Osteoblast (primary cell): ENCODE measurements around the gene TNK1. TPM values are rescaled to one million over a fixed set of nuclear protein-coding genes. Genes with fewer than 3 reads are reported as not detected.

ENCODE experiments used
- DNase-seq: peaks from one replicate; pipeline ENCODE4 v3.0.0; 2011; ENCODE audit warnings: low spot score, mixed read lengths; ENCODE audit not compliant: insufficient read length; ENCODE audit errors: missing footprints
- H2AFZ ChIP-seq: 2 replicates; pipeline ENCODE4 v1.6.0; 2011; ENCODE audit warnings: mild to moderate bottlenecking, low read length
- H3K27ac ChIP-seq: 2 replicates; pipeline ENCODE4 v1.5.1; 2011; ENCODE audit warnings: mild to moderate bottlenecking, low read depth, low read length, moderate library complexity
- H3K27me3 ChIP-seq: 2 replicates; pipeline ENCODE4 v1.6.0; 2012; ENCODE audit warnings: mild to moderate bottlenecking, control low read depth, inconsistent platforms, low read length, moderate library complexity; ENCODE audit not compliant: insufficient read depth
- H3K36me3 ChIP-seq: 2 replicates; pipeline ENCODE4 v1.5.1; 2011; ENCODE audit warnings: mild to moderate bottlenecking, low read length, control low read depth, moderate library complexity; ENCODE audit not compliant: insufficient read depth
- H3K4me1 ChIP-seq: 2 replicates; pipeline ENCODE4 v1.5.1; 2011; ENCODE audit warnings: mild to moderate bottlenecking, low read length, control low read depth, moderate library complexity; ENCODE audit not compliant: insufficient read depth
- H3K4me2 ChIP-seq: 2 replicates; pipeline ENCODE4 v1.6.0; 2011; ENCODE audit warnings: mild to moderate bottlenecking, low read length; ENCODE audit not compliant: insufficient read depth
- H3K4me3 ChIP-seq: fragments of 200-600 bp; sonication (generic); 3 replicates; pipeline ENCODE4 v1.5.1; 2012; ENCODE audit warnings: mild to moderate bottlenecking, low read length, inconsistent platforms; ENCODE audit not compliant: insufficient read depth
- H3K79me2 ChIP-seq: 2 replicates; pipeline ENCODE4 v1.6.0; 2012; ENCODE audit warnings: mild to moderate bottlenecking, low read length, control low read depth, inconsistent platforms; ENCODE audit not compliant: insufficient read depth
- H3K9me3 ChIP-seq: 2 replicates; pipeline ENCODE4 v1.5.1; 2011; ENCODE audit warnings: low read depth, low read length, control low read depth
- H4K20me1 ChIP-seq: 2 replicates; pipeline ENCODE4 v1.6.0; 2012; ENCODE audit warnings: mild to moderate bottlenecking, low read length, control low read depth; ENCODE audit not compliant: insufficient read depth
- CTCF ChIP-seq: IDR thresholded peaks from 2 replicates; pipeline ENCODE4 v1.5.1; 2011; ENCODE audit warnings: mild to moderate bottlenecking, low read depth, low read length, moderate library complexity; ENCODE audit errors: extremely low read depth
- total RNA-seq: library from RNA; depleted of rRNA; stranded (reverse); fragments of >200 nt; gene quantifications from 2 replicates; pipeline ENCODE4 v1.2.3, GENCODE V29; 2012

The TNK1 gene
- total RNA-seq, 1 donor, result 0.36 TPM

GRCh38 chr17:7352910-7353635 is 27.8 kb upstream of the TNK1 start:
- peaks cover 48% of the 10 kb centered on the region for H3K4me1 ChIP-seq

GRCh38 chr17:7354262-7354843 is 26.5 kb upstream of the TNK1 start:
- peak; percentile 89 for DNase-seq
- no peak overlapping the region for H2AFZ ChIP-seq
- no peaks in the 10 kb centered on the region for H3K27me3 ChIP-seq
- H3K36me3 ChIP-seq, result no peaks in the 10 kb centered on the region
- H3K4me1 ChIP-seq, result peaks cover 35% of the 10 kb centered on the region
- peaks cover 39% of the 10 kb centered on the region for H3K79me2 ChIP-seq
- no peak for TF ChIP-seq CTCF
- H3K4me3 ChIP-seq, result peak overlapping the region; percentile 95
- H4K20me1 ChIP-seq, result peaks cover 26% of the 10 kb centered on the region
- H3K4me2 ChIP-seq, result peak overlapping the region; percentile 96
- no peaks in the 10 kb centered on the region for H3K9me3 ChIP-seq
- peak overlapping the region; percentile 46 for H3K27ac ChIP-seq

More at GRCh38 chr17:7352910-7353635, 27.8 kb upstream of the TNK1 start:
- H3K27me3 ChIP-seq, result no peaks in the 10 kb centered on the region
- no peaks in the 10 kb centered on the region for H3K36me3 ChIP-seq
- H4K20me1 ChIP-seq, result peaks cover 33% of the 10 kb centered on the region
- peak overlapping the region; percentile 96 for H3K4me2 ChIP-seq
- no peaks in the 10 kb centered on the region for H3K9me3 ChIP-seq
- TF ChIP-seq CTCF, result no peak
- H3K79me2 ChIP-seq, result peaks cover 39% of the 10 kb centered on the region
- H3K4me3 ChIP-seq, result peak overlapping the region; percentile 95
- H3K27ac ChIP-seq, result no peak overlapping the region
- H2AFZ ChIP-seq, result no peak overlapping the region
- DNase-seq, result peak; percentile 60

- H3K4me2 ChIP-seq, result peak within 1 kb of the TSS; percentile 96
Measured at GRCh38 chr17:7355053-7355452, 25.8 kb upstream of the TNK1 start, which contains the start of gene TMEM95. TSS of gene TMEM95 (plus strand) at chr17:7355156. CDS start at chr17:7355205, 49 bp downstream.

More at GRCh38 chr17:7355053-7355452, 25.8 kb upstream of the TNK1 start, which contains the start of gene TMEM95:
- Histone ChIP-seq H2AFZ (no peak within 1 kb of the TSS), H3K9me3 (no peaks in the 10 kb centered on the region), H4K20me1 (peaks cover 26% of the 10 kb centered on the region), H3K36me3 (no peaks in the 10 kb centered on the region), H3K27ac (peak within 1 kb of the TSS; percentile 46), H3K79me2 (peaks cover 39% of the 10 kb centered on the region), H3K4me1 (peaks cover 28% of the 10 kb centered on the region), H3K27me3 (no peaks in the 10 kb centered on the region), H3K4me3 (peak within 1 kb of the TSS; percentile 95)
- TF ChIP-seq CTCF, result no peak
- DNase-seq, result peak; percentile 39
